IPS DF 6.9 (cell line): ENCODE results near the gene B2M.
"Not testable (repeated sequence)": the region's sequence is repeated elsewhere in the genome, so short reads cannot be mapped to it uniquely, and the experiment has no call there.

Experiments used
- DNase-seq: peaks from one replicate; pipeline ENCODE4 v3.0.0-alpha.2; 2013; ENCODE audit warnings: low read depth, low spot score
- H3K27ac ChIP-seq: one replicate; pipeline ENCODE4 v1.5.1; 2013; ENCODE audit warnings: low read length, control low read depth
- H3K27me3 ChIP-seq: 2 replicates; pipeline ENCODE4 v1.6.1; 2013; ENCODE audit warnings: mild to moderate bottlenecking, low read length; ENCODE audit not compliant: control insufficient read depth, insufficient read depth
- H3K36me3 ChIP-seq: 2 replicates; pipeline ENCODE4 v1.6.1; 2013; ENCODE audit warnings: low read length; ENCODE audit not compliant: control insufficient read depth, insufficient read depth
- H3K4me1 ChIP-seq: 2 replicates; pipeline ENCODE4 v1.6.1; 2013; ENCODE audit warnings: low read length; ENCODE audit not compliant: control insufficient read depth, insufficient read depth
- H3K4me3 ChIP-seq: 2 replicates; pipeline ENCODE4 v1.5.1; 2013; ENCODE audit warnings: mild to moderate bottlenecking, low read length
- H3K9me3 ChIP-seq: 2 replicates; pipeline ENCODE4 v1.6.1; 2013; ENCODE audit warnings: low read length, inconsistent platforms; ENCODE audit not compliant: control insufficient read depth, insufficient read depth
- WGBS: extraction: QIAGEN DNeasy Blood & Tissue Kit; methylation state at CpG from one replicate; pipeline ENCODE4 v1.1.7; 2013; ENCODE audit warnings: mixed read lengths, missing lambda C conversion rate; ENCODE audit not compliant: insufficient read length, insufficient coverage; 5-methylcytosine and 5-hydroxymethylcytosine counted together

B2M gene

GRCh38 chr15:44726568-44727484 is 15.5 kb downstream of the B2M start:
- no peaks in the 10 kb centered on the region for H3K36me3 ChIP-seq
- no CpG with 5 or more reads among the region's 5 CpGs for WGBS
- no peak overlapping the region for H3K27ac ChIP-seq
- H3K9me3 ChIP-seq: no peaks in the 10 kb centered on the region
- H3K27me3 ChIP-seq: no peaks in the 10 kb centered on the region
- DNase-seq: no peak
- no peak overlapping the region for H3K4me3 ChIP-seq
- no peaks in the 10 kb centered on the region for H3K4me1 ChIP-seq

- no peak for DNase-seq
- Histone ChIP-seq H3K4me3 (no peak overlapping the region), H3K27me3 (no peaks in the 10 kb centered on the region), H3K4me1 (no peaks in the 10 kb centered on the region), H3K9me3 (no peaks in the 10 kb centered on the region), H3K27ac (no peak overlapping the region), H3K36me3 (no peaks in the 10 kb centered on the region)
- WGBS: no CpG with 5 or more reads among the region's 6 CpGs
These were observed 16.3 kb downstream of the B2M start for GRCh38 chr15:44727485-44728231.

GRCh38 chr15:44728232-44728575 is 16.9 kb downstream of the B2M start:
- not testable (repeated sequence) for DNase-seq, H3K4me1 ChIP-seq, H3K27ac ChIP-seq, H3K9me3 ChIP-seq, H3K36me3 ChIP-seq, H3K27me3 ChIP-seq
- WGBS: no CpG with 5 or more reads among the region's 5 CpGs
- H3K4me3 ChIP-seq: peak overlapping the region; percentile 37; the same call in 1 of the 2 replicates

GRCh38 chr15:44728576-44729407 is 17.5 kb downstream of the B2M start:
- Histone ChIP-seq H3K9me3 (no peaks in the 10 kb centered on the region), H3K36me3 (no peaks in the 10 kb centered on the region), H3K27me3 (no peaks in the 10 kb centered on the region), H3K4me3 (peak overlapping the region; percentile 66; the same call in 1 of the 2 replicates), H3K27ac (no peak overlapping the region), H3K4me1 (no peaks in the 10 kb centered on the region)
- no CpG with 5 or more reads among the region's 36 CpGs for WGBS
- DNase-seq: peak; percentile 91

- no peaks in the 10 kb centered on the region for H3K4me1 ChIP-seq
These were observed 18.3 kb downstream of the B2M start for GRCh38 chr15:44729408-44730127.

GRCh38 chr15:44734839-44735481 is 23.6 kb downstream of the B2M start:
- Histone ChIP-seq H3K36me3 (no peaks in the 10 kb centered on the region), H3K4me1 (no peaks in the 10 kb centered on the region), H3K27me3 (no peaks in the 10 kb centered on the region), H3K9me3 (no peaks in the 10 kb centered on the region), H3K4me3 (no peak overlapping the region), H3K27ac (no peak overlapping the region)
- no peak for DNase-seq
- no CpG with 5 or more reads among the region's 2 CpGs for WGBS

More at GRCh38 chr15:44729408-44730127, 18.3 kb downstream of the B2M start:
- no peaks in the 10 kb centered on the region for H3K9me3 ChIP-seq
- H3K27ac ChIP-seq: no peak overlapping the region
- WGBS: no CpG with 5 or more reads among the region's 21 CpGs
- DNase-seq: no peak
- H3K4me3 ChIP-seq: peak overlapping the region; percentile 66; the same call in 1 of the 2 replicates
- H3K36me3 ChIP-seq: no peaks in the 10 kb centered on the region
- H3K27me3 ChIP-seq: no peaks in the 10 kb centered on the region

- no CpG with 5 or more reads among the region's 8 CpGs for WGBS
- Histone ChIP-seq H3K9me3 (no peaks in the 10 kb centered on the region), H3K36me3 (no peaks in the 10 kb centered on the region), H3K4me1 (no peaks in the 10 kb centered on the region), H3K4me3 (no peak overlapping the region), H3K27ac (no peak overlapping the region), H3K27me3 (no peaks in the 10 kb centered on the region)
- no peak for DNase-seq
These were observed 24.3 kb downstream of the B2M start for GRCh38 chr15:44735482-44736180.

- H3K4me3 ChIP-seq: no peak within 1 kb of the TSS
- no CpG with 5 or more reads among the region's 3 CpGs for WGBS
- H3K27ac ChIP-seq: no peak within 1 kb of the TSS
- no peak for DNase-seq
- H3K9me3 ChIP-seq: no peaks in the 10 kb centered on the region
- H3K36me3 ChIP-seq: no peaks in the 10 kb centered on the region
- H3K4me1 ChIP-seq: no peaks in the 10 kb centered on the region
- H3K27me3 ChIP-seq: no peaks in the 10 kb centered on the region
These were observed 25.0 kb downstream of the B2M start, which contains the start of gene TRIM69 for GRCh38 chr15:44736181-44736765. TSS of gene TRIM69 (plus strand) at chr15:44736528. CDS start at chr15:44736705, 177 bp downstream.
